Right lung (tissue), 5 donors: ENCODE measurements around the gene EDN3. TPM values are rescaled to one million over a fixed set of nuclear protein-coding genes. Genes with fewer than 3 reads are reported as not detected.
"Not testable (repeated sequence)": the region's sequence is repeated elsewhere in the genome, so short reads cannot be mapped to it uniquely, and the experiment has no call there.

Source experiments
- DNase-seq, 2 donors: peaks; one replicate each; pipeline ENCODE4 v3.0.0-alpha.2; 2013
- polyA plus RNA-seq, 5 donors: library from polyadenylated mRNA; unstranded; fragments of 120-200 nt; gene quantifications; one replicate each; pipeline versions ENCODE4 v1.2.1 to v1.2.3, GENCODE V29; 2013; ENCODE audit warnings: inconsistent platforms in 1 of 5, low replicate concordance in 1 of 5; ENCODE audit not compliant: insufficient read length in 5 of 5, insufficient read depth in 1 of 5

Gene EDN3
- polyA plus RNA-seq, 5 donors = 9.9 to 28.8 (median 25.4) TPM

DNA sequence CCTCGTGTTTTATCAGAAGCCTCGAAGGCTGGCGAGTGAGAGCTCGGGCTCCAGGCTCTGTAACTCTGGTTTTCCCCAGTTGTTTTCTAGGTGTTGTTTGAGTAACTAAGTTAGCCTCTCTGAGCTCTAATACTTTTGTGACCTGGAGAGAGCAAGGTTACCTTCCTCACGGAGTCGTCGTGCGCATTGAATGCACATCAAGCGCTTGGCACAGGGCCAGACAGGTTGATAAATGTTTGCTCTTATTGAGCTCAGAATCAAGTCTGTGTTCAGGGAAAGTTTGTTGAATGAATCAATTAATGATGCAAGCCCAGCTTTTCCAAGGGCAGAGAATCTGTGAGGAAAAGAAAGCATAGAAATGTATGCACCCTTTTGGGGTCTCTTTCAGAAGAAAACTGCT, 33.5 kb downstream of the EDN3 start:
- no peak for DNase-seq

- DNase-seq = no peak
Measured at GRCh38 chr20:59334651-59335300, 34.4 kb downstream of the EDN3 start.

DNA sequence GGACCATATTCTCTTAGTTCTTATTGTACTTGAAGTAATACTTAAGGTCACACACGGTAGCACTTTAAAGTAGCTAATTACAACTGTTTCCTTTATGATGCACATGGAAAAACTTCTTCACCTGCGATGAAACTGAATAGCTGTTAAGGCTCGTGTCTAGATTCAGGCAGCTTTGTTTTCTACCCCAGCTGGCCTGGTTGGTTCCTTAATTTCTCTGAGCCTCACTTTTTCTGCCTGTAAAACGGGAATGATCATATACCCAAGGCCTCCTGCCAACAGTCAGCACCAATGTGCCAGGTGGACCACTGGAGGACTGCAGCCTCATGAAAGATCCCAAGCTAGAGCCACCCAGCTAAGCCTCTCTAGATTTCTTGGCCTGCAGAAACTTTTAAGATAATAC, 35.0 kb downstream of the EDN3 start:
- DNase-seq = no peak

DNA sequence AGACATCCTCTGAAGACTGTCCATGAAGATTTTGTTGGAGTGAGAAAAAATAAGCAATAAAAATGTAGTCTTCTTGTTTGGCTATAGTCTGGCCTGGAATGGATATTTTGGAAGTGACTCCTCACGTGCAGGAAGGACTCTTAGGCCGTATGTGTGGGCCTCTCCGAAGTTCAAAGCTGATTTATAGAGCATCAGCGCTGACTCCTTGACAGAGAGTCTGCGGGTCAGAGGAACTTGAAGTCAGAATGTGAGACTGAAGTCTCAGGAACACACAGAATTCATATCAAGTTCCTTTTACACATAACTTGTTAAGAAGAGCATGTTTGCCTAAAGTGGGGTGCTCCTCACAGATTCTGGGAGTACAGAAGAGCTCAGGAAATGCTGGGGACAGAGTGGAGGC, 36.1 kb downstream of the EDN3 start:
- DNase-seq = no peak

GRCh38 chr20:59338444-59338843, 38.0 kb downstream of the EDN3 start:
- DNase-seq = not testable (repeated sequence)

- no peak for DNase-seq
Measured at GRCh38 chr20:59340201-59340885, 39.9 kb downstream of the EDN3 start.

DNA sequence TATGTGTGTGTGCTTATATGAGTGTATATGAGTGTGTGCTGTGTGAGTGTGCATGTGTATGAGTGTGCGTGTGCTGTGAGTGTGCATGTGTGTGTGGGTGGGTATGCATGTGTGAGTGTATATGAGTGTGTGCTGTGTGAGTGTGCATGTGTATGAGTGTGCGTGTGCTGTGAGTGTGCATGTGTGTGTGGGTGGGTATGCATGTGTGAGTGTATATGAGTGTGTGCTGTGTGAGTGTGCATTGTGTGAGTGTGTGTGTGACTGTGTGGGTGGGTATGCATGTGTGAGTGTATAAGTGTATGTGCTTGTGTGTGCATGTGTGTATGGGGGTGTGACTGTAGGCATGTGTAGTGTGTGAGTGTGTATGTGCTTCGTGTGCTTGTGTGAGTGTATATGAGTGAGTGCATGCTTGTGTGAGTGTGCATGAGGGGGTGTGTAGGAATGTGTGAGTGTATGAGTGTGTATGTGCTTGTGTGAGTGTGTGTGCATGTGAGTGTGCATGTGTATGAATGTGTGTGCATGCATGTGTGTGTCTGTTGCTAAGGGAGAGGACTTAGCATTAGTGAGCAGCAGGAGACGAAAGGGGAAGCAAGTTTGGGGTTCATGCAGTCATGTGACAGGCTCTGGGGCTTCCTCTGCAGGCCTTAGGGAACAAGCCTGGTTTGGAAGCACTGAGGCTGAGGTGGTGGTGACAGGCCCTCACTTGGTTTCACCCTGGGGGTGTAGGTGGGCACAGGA, 41.0 kb downstream of the EDN3 start:
- not testable (repeated sequence) for DNase-seq

DNA sequence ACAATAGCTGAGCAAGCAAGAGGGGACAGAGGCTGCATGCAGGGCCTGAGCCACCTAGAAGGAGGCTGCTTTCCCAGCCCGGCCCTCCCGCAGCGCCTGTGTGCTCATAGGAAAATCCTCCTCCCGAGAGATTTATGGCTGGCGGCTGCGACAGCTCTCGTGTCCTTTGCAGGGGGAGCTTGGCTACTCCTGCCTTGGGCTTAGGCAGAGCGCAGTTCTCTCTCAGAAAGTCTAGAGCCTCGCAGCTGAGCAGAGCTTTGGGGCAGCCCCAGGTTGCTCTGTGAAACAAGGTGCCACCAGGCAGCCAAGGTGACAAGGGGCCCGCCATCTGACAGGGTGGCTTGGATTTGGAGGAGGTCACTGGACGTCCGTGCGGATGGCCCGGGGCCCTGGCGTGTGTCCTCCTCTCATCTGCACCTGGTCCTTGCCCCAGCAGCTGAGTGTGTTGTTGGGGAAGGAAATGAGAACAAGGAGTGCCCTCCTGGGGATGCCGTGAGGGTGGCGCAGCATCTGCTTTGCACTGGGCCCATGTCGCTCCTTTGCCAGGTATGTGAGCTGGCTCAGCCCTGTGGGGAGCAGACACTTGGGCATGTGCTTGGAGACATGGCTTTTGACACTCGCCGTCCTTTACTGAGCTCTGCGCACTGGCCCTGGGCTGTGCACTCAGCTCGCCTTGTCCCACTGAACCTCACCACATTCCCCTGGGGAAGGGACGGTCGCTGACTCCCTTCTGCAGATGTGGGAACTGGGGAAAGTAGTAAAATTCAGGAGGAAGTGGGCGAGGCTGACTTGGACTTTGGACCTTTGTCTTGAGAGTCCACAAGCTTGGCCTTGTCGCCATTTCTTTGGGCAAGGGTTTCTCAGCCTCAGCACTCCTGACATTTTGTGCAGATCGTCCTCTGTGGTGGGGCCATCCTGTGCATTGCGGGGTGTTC, 41.9 kb downstream of the EDN3 start:
- no peak for DNase-seq

DNA sequence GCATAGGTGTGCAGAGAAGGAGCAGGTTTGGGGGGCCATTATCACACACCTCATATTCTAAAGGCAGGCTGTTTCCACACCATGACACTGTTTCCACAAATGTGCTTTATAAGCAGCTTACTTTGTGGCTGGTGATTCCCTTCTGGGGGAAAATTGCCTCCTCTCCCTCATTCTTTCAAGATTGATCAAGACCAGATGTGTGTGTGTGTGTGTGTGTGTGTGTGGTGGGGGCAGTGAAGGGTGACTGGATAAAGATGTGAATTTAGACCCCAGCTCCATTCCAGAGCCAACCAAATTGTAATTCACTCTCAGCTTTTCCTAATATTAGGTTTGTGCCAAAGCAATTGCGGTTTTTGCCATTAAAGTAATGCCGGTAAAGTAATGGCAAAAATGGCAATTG, 45.6 kb downstream of the EDN3 start:
- no peak for DNase-seq

GRCh38 chr20:59349277-59349676, 48.9 kb downstream of the EDN3 start:
- DNase-seq = no peak

DNA sequence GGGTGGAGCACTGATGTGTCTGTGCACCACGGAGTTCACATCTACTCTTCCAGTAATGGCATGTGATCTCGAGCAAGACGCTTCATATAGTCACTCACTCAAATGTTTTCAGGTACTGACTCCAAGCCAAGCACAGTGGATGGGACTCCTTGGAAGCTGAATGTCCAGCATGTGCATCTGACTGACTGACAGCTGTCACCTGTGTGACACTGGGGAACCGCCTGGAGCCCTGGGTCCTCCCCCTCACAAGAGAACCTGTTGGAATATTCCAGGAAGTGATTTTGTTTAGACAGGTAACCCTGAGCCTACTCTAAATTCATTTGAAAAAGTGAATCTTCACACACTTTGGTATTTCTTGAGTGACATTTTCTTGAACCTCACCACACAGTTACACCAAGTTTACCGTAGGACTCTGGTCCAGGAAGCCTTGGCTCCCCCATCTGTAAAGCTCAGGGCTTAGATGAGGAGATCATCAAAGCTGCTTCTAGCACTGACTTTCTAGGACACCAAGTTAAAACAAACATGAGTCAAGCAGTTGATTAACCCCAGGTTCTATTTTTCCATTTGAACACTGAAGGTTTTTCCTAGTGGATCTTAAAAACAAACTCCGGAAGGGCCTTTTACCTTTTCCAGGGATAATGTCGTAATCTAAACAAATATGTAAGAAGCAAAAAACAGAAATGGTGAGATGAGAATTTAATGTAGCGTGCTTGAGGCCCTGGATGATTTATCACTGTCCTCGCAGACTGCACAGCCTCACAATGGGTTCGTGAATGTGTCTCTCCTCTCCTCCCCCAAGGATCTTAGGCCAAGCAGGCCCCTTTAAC, 50.1 kb downstream of the EDN3 start:
- DNase-seq = no peak

DNA sequence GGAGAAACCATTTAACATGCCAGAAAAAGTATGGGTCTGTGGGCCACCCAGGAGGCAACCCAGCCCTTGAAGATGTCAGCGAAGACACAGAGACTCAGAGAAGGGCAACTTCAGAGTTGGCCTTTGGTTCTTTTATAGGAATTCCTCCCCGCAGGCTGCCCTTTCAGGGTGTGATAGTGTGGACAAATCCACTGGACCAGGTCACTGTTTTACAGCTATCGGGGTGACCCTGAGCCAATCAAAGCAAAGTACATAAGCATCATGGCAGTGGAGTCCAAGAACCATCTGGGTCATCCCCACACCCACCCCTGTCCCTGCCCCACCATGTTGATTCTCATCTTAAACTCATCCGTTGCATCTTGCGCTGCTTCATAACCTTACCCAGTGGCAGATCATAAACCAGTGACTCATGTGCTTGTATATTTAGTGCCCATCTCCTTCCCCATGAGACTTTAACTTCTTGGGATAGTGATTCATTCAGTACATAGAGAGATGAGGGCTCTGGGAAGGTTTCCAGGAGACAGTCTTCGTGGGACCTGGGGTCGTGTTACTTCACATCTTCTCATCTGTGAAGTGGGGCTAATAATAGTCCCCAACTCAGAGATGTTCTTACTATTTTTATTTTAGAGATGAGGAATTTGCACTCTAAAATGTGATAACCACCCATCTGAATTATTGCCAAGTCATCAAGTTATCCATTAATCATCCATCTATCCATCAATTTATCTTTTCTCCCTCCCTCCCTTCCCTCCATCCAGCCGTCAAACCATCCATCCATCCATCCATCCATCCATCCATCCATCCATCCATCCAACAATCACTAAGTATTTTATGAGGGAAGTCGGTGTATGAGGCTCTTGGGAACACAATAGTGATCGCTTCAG, 51.0 kb downstream of the EDN3 start:
- no peak for DNase-seq

GRCh38 chr20:59352541-59352940, 52.1 kb downstream of the EDN3 start:
- DNase-seq = no peak

DNA sequence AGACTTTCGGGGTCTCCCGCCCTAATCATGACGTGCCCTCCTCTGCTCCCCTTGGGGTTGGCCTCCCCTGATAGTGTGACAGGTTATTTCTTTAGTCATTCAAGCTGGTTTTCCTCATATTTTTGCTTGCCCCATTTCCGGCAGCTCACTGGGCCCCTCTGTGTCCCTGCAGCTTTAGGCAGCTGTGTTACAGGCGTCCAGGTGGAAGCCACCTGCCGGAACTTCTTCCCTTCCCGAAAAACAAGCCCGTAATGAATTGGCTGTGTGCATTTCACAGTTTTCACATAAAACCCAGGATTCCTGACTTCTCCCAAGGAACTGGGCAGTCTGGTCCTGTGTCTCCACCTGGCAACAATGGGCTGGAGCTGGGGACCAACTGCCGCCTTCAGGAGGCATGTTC, 52.6 kb downstream of the EDN3 start:
- DNase-seq = no peak

GRCh38 chr20:59354460-59354859, 54.0 kb downstream of the EDN3 start:
- no peak for DNase-seq

DNA sequence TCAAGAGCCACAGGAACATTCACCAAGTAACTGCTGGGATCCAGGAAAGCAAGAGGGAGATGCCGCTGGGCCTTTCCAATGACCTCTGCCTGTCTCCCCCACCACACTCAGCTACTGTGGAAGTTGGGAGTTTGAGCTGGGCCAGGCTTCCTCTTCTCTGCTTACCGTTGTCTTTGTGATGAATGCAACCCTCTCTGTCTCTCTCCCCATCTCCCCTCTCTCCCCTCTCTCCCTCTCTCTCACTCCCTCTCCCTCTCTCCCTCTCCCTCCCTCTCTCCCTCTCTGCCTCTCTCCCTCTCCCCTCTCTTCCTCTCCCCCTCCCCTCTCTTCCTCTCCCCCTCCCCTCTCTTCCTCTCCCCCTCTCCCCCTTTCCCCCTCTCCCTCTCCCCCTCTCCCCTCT, 54.8 kb downstream of the EDN3 start:
- DNase-seq = no peak

GRCh38 chr20:59356662-59357165, 56.3 kb downstream of the EDN3 start:
- no peak for DNase-seq

GRCh38 chr20:59358793-59359192, 58.4 kb downstream of the EDN3 start:
- DNase-seq = not testable (repeated sequence)

- no peak for DNase-seq
Measured at GRCh38 chr20:59359906-59360725, 59.7 kb downstream of the EDN3 start.
